ENCODE measurements around the gene KAT14. TPM values are rescaled to one million over a fixed set of nuclear protein-coding genes. Genes with fewer than 3 reads are reported as not detected.
"Not testable (repeated sequence)": the region's sequence is repeated elsewhere in the genome, so short reads cannot be mapped to it uniquely, and the experiment has no call there.

The KAT14 gene
- polyA plus RNA-seq, 2 of the 4 experiments (the other 2 are of a cell fraction), result 12.1 to 18.8 TPM

DNA sequence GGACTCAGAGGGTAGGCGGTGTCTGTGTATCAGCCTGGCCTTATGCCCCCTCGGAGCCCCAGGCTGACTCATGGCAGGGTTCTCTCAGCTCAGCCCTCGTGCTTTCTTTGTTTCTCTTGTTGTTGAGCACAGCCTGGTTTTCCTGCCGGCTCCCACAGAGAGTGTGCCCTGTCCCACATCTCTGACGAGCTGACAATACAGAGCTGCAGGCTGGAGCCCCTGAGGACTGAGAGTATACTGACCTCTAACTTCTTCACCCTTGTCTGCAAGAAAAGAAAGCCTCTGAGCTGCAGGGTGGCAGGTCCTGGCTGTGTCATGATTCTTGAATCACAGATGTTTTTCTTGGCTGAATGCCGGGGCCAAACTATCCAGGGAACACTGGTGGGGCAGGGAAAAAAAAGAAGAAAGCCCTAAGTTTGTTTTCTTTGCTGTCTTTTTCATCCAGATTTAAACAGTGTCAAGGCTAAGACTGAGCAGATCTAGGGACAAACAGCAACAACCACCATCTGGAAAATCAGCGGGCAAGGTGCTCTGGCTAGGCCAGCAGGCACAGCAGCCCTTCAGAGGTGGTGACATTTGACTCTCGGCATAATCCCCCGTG lies 87.4 kb downstream of the KAT14 start (continued):
- TF ChIP-seq BCL3 (IDR thresholded peaks at IDR 0.05), result no peak
- TF ChIP-seq FOSL2 (IDR thresholded peaks at IDR 0.05), result no peak
- TF ChIP-seq FOSL2 (CRISPR knock-in tag; IDR thresholded peaks at IDR 0.05), result no peak

DNA sequence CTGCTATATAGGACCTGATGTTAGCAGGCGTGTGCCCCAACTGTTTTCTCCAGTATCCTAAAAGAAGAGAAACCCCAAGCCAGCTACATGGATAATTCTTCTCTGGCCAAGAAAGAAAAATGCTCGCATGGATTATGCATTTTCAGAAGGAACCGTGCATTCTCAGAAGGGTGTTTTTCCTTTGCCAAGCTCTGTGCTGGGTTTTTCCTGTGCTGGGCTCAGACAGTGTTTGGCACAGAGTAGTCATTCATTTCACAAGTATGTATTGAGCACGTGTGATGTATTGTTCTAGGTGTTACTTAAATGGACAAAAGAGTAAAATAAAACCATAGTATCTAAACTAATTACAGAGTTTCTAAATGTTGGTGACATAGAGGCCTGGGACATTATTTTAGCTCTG lies 88.0 kb downstream of the KAT14 start:
- TF ChIP-seq MAFK (IDR thresholded peaks at IDR 0.05; ENCODE audit: partially characterized antibody) (no peak), EHMT2 (IDR thresholded peaks at IDR 0.05; ENCODE audit: low read depth) (no peak), KDM5A (IDR thresholded peaks at IDR 0.05) (no peak), REST (IDR thresholded peaks at IDR 0.05) (no peak)
- no peak for FAIRE-seq
- no peaks in the 10 kb centered on the region for H3K9me3 ChIP-seq
- no peak for DNase-seq (ENCODE audit: low read depth in 1 of 2, low spot score in 1 of 2)
- 60% methylated on average over 4 of the region's 4 CpGs for WGBS (ENCODE audit: missing lambda C conversion rate)
- H3K4me2 ChIP-seq, result peak overlapping the region; percentile 70
- CTCF ChIA-PET, result interaction anchor here (0.5 to 2.7 kb wide), 3 partner anchors 51 to 295 kb away, joined by 3 to 8 read pairs (median 4); no protein-coding TSS in a partner anchor
- peak overlapping the region; percentile 41 to 61 for H3K27ac ChIP-seq
- no peak; a peak in 2 of 6 replicates for ATAC-seq
- POLR2A ChIA-PET, result interaction anchor here (0.5 to 1.7 kb wide), 2 partner anchors 27 to 1651 kb away, joined by 4 to 5 read pairs; no protein-coding TSS in a partner anchor
- H3K4me3 ChIP-seq, result no peak overlapping the region
- peaks cover 19% of the 10 kb centered on the region for H3K4me1 ChIP-seq

DNA sequence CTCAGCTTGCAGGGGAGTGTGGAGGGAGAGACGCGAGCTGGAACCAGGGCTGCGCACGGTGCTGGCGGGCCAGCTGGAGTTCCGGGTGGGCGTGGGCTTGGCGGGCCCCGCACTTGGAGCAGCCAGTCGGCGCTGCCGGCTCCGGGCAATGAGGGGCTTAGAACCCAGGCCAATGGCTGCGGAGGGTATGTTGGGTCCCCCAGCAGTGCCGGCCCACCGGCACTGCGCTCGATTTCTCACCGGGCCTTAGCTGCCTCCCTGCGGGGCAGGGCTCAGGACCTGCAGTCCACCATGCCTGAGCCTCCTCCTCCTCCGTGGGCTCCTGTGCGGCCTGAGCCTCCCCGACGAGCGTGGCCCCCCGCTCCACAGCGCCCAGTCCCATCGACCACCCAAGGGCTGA lies 89.1 kb downstream of the KAT14 start:
- FAIRE-seq; H3K4me3 ChIP-seq; ATAC-seq; DNase-seq (ENCODE audit: low read depth in 1 of 2, low spot score in 1 of 2); POLR2A ChIA-PET; H3K9me3 ChIP-seq; H3K27ac ChIP-seq; H3K4me2 ChIP-seq: not testable (repeated sequence)
- CTCF ChIA-PET, result interaction anchor here (1.0 to 2.7 kb wide), 2 partner anchors 50 to 231 kb away, joined by 3 to 8 read pairs; no protein-coding TSS in a partner anchor
- 83% methylated on average over 19 of the region's 28 CpGs for WGBS (ENCODE audit: missing lambda C conversion rate)
- H3K4me1 ChIP-seq, result peaks cover 19% of the 10 kb centered on the region

DNA sequence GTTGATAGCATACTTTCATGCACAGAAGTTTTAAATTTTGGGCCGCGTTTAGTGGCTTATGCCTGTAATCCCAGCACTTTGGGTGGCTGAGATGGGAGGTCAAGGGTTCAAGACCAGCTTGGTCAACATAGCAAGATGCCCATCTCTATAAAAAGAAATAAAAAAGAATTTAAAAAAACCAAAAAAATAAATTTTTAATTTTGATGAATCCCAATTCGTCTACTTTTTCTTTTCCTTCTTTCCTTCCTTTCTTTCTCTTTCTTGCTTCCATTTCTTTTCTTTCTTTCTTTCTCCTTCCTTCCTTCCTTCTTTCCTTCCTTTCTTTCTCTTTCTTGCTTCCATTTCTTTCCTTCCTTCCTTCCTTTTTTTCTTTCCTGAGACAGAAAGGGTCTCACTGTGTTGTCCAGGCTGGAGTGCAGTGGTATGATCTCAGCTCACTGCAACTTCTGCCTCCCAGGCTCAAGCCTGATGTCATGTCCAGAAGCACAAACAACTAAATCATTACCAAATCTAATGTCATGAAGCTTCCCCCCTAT lies 95.8 kb downstream of the KAT14 start:
- ATAC-seq (no peak), FAIRE-seq (no peak), DNase-seq (ENCODE audit: low read depth in 1 of 2, low spot score in 1 of 2) (no peak)
- H3K9me3 ChIP-seq, result 0 out of 3 replicates have a peak, but pooled peaks cover 7% of the 10 kb centered on the region
- no peak overlapping the region for H3K4me2 ChIP-seq
- no peak overlapping the region for H3K4me3 ChIP-seq
- ChIA-PET CTCF (no interaction called here), POLR2A (no interaction called here)
- H3K4me1 ChIP-seq, result no peaks in the 10 kb centered on the region
- TF ChIP-seq, protein P1, sequence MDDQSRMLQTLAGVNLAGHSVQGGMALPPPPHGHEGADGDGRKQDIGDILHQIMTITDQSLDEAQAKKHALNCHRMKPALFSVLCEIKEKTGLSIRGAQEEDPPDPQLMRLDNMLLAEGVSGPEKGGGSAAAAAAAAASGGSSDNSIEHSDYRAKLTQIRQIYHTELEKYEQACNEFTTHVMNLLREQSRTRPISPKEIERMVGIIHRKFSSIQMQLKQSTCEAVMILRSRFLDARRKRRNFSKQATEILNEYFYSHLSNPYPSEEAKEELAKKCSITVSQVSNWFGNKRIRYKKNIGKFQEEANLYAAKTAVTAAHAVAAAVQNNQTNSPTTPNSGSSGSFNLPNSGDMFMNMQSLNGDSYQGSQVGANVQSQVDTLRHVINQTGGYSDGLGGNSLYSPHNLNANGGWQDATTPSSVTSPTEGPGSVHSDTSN (IDR thresholded peaks at IDR 0.05), result no peak
- TF ChIP-seq, protein P2, sequence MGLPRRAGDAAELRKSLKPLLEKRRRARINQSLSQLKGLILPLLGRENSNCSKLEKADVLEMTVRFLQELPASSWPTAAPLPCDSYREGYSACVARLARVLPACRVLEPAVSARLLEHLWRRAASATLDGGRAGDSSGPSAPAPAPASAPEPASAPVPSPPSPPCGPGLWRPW (IDR thresholded peaks at IDR 0.05), result no peak
- TF ChIP-seq JUNB (IDR thresholded peaks at IDR 0.05) (no peak), ZFP36 (IDR thresholded peaks at IDR 0.05; ENCODE audit: borderline replicate concordance, partially characterized antibody) (no peak), CHD2 (IDR thresholded peaks at IDR 0.05; ENCODE audit: low read length, partially characterized antibody) (no peak), HEYL (CRISPR knock-in tag; IDR thresholded peaks at IDR 0.05) (no peak), FOXS1 (CRISPR knock-in tag; IDR thresholded peaks at IDR 0.05) (no peak), RARB (CRISPR knock-in tag; IDR thresholded peaks at IDR 0.05) (no peak), RFX5 (IDR thresholded peaks at IDR 0.05) (no peak)
- TF ChIP-seq, protein P3, sequence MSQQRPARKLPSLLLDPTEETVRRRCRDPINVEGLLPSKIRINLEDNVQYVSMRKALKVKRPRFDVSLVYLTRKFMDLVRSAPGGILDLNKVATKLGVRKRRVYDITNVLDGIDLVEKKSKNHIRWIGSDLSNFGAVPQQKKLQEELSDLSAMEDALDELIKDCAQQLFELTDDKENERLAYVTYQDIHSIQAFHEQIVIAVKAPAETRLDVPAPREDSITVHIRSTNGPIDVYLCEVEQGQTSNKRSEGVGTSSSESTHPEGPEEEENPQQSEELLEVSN (IDR thresholded peaks at IDR 0.05; ENCODE audit: borderline replicate concordance, low read depth), result no peak
- H3K27ac ChIP-seq, result no peak overlapping the region
- WGBS (ENCODE audit: missing lambda C conversion rate), result 14% methylated on average over 3 of the region's 3 CpGs

Data from A549 (cell line).